SK-N-SH treated with all-trans-retinoic acid at 6 μM for 48 hours (cell line): ENCODE results near the gene DOLPP1.

Source experiments
- CSRNP3 ChIP-seq: fragments of 250-450 bp; sonication (Bioruptor Pico); IDR thresholded peaks from 2 replicates; pipeline ENCODE4 v1.5.1; 2021; ENCODE audit warnings: mild to moderate bottlenecking, moderate library complexity
- ISL1 ChIP-seq: fragments of 250-450 bp; sonication (Bioruptor Pico); IDR thresholded peaks from 2 replicates; pipeline ENCODE4 v2.1.2; 2022; ENCODE audit warnings: mild to moderate bottlenecking, moderate library complexity
- PATZ1 ChIP-seq: fragments of 250-450 bp; sonication (Bioruptor Pico); IDR thresholded peaks from 2 replicates; pipeline ENCODE4 v1.8.0; 2020; ENCODE audit warnings: mild to moderate bottlenecking, moderate library complexity, borderline replicate concordance
- TSHZ2 ChIP-seq: fragments of 250-450 bp; sonication (Bioruptor Pico); IDR thresholded peaks from 2 replicates; pipeline ENCODE4 v1.5.0; 2020; ENCODE audit warnings: mild to moderate bottlenecking, moderate library complexity
- ZNF8 ChIP-seq: fragments of 450-650 bp; formaldehyde crosslinking; IDR thresholded peaks from 2 replicates; pipeline ENCODE4 v1.5.0; 2020; ENCODE audit warnings: mild to moderate bottlenecking, moderate library complexity

GRCh38 chr9:129138476-129139232 is 57.7 kb downstream of the DOLPP1 start:
- no peak for TF ChIP-seq ZNF8 (CRISPR knock-in tag)
- TF ChIP-seq TSHZ2 (CRISPR knock-in tag) = no peak
- TF ChIP-seq ISL1 (CRISPR knock-in tag) = no peak
- no peak for TF ChIP-seq CSRNP3 (CRISPR knock-in tag)
- no peak for TF ChIP-seq PATZ1 (CRISPR knock-in tag)
